ENCODE measurements around the gene ANKRD23.
"Not testable (repeated sequence)": the region's sequence is repeated elsewhere in the genome, so short reads cannot be mapped to it uniquely, and the experiment has no call there.

ANKRD23 gene

GRCh38 chr2:96863575-96864342, 19.9 kb upstream of the ANKRD23 start:
- DNase-seq (ENCODE audit: low read depth in 3 of 3) = no peak

- not testable (repeated sequence) for DNase-seq (ENCODE audit: low read depth in 3 of 3)
These were observed 19.2 kb upstream of the ANKRD23 start for GRCh38 chr2:96863056-96863455.

- no peak for DNase-seq (ENCODE audit: low read depth in 3 of 3)
These were observed 17.3 kb upstream of the ANKRD23 start for GRCh38 chr2:96861074-96861473.

- DNase-seq (ENCODE audit: low read depth in 3 of 3) = peak in 2 of 3 experiments; percentile 33 to 45
These were observed 16.5 kb upstream of the ANKRD23 start for GRCh38 chr2:96860065-96861029.

- no peak for DNase-seq (ENCODE audit: low read depth in 3 of 3)
These were observed 15.9 kb upstream of the ANKRD23 start for GRCh38 chr2:96859681-96860064.

- no peak for DNase-seq (ENCODE audit: low read depth in 3 of 3)
These were observed 15.4 kb upstream of the ANKRD23 start for GRCh38 chr2:96859099-96859649.

GRCh38 chr2:96857667-96858372, 14.0 kb upstream of the ANKRD23 start, which contains the start of gene ANKRD39:
Gene ANKRD39, minus strand, starts transcription at chr2:96858016. Its CDS starts 29 bp downstream, at chr2:96857987.
- peak; percentile 94 to 97 (median 96) for DNase-seq (ENCODE audit: low read depth in 3 of 3)

- no peak for DNase-seq (ENCODE audit: low read depth in 3 of 3)
These were observed 13.2 kb upstream of the ANKRD23 start for GRCh38 chr2:96856776-96857666.

GRCh38 chr2:96853321-96853720, 9.5 kb upstream of the ANKRD23 start:
- no peak for DNase-seq (ENCODE audit: low read depth in 3 of 3)

GRCh38 chr2:96852667-96853066, 8.8 kb upstream of the ANKRD23 start:
- DNase-seq (ENCODE audit: low read depth in 3 of 3) = no peak

- DNase-seq (ENCODE audit: low read depth in 3 of 3) = no peak
These were observed 4.4 kb upstream of the ANKRD23 start for GRCh38 chr2:96848264-96848663.

GRCh38 chr2:96847586-96847985, 3.8 kb upstream of the ANKRD23 start:
- DNase-seq (ENCODE audit: low read depth in 3 of 3) = no peak

- DNase-seq (ENCODE audit: low read depth in 3 of 3) = no peak
These were observed 3.0 kb upstream of the ANKRD23 start for GRCh38 chr2:96846825-96847224.

- DNase-seq (ENCODE audit: low read depth in 3 of 3) = no peak
These were observed 586 bp upstream of the ANKRD23 start for GRCh38 chr2:96844405-96844808.

- DNase-seq (ENCODE audit: low read depth in 3 of 3) = no peak
These were observed 1.2 kb downstream of the ANKRD23 start for GRCh38 chr2:96842600-96842999.

GRCh38 chr2:96841701-96842495, 1.9 kb downstream of the ANKRD23 start:
- no peak for DNase-seq (ENCODE audit: low read depth in 3 of 3)

GRCh38 chr2:96839875-96840850, 3.7 kb downstream of the ANKRD23 start:
- no peak for DNase-seq (ENCODE audit: low read depth in 3 of 3)

- DNase-seq (ENCODE audit: low read depth in 3 of 3) = peak; percentile 55 to 63 (median 57)
These were observed 4.4 kb downstream of the ANKRD23 start for GRCh38 chr2:96839293-96839874.

All from stimulated activated CD4-positive, alpha-beta T cell treated with anti-CD3 and anti-CD28 coated beads, TNF-alpha, amount 100 ng/mL, for 4 hours (primary cell).